GM12892 (cell line): ENCODE measurements around the gene SORCS2.

Experiments used
- POLR2A ChIP-seq: IDR thresholded peaks from 2 replicates; pipeline ENCODE4 v1.6.1; 2011; ENCODE audit warnings: low read depth, low read length, control low read depth
- POLR2AphosphoS5 ChIP-seq: IDR thresholded peaks from 2 replicates; pipeline ENCODE4 v1.6.1; 2011; ENCODE audit warnings: low read depth, low read length, control low read depth

GRCh38 chr4:7705062-7705461, 512.7 kb downstream of the SORCS2 start:
- TF ChIP-seq POLR2A = no peak
- TF ChIP-seq POLR2AphosphoS5 = no peak
